Measurements from ENCODE around the gene UACA.
A peak's percentile ranks its signal among the peaks of the same experiment; 100 is the strongest.
"Not testable (repeated sequence)": the region's sequence is repeated elsewhere in the genome, so short reads cannot be mapped to it uniquely, and the experiment has no call there.

Gene UACA, protein sequence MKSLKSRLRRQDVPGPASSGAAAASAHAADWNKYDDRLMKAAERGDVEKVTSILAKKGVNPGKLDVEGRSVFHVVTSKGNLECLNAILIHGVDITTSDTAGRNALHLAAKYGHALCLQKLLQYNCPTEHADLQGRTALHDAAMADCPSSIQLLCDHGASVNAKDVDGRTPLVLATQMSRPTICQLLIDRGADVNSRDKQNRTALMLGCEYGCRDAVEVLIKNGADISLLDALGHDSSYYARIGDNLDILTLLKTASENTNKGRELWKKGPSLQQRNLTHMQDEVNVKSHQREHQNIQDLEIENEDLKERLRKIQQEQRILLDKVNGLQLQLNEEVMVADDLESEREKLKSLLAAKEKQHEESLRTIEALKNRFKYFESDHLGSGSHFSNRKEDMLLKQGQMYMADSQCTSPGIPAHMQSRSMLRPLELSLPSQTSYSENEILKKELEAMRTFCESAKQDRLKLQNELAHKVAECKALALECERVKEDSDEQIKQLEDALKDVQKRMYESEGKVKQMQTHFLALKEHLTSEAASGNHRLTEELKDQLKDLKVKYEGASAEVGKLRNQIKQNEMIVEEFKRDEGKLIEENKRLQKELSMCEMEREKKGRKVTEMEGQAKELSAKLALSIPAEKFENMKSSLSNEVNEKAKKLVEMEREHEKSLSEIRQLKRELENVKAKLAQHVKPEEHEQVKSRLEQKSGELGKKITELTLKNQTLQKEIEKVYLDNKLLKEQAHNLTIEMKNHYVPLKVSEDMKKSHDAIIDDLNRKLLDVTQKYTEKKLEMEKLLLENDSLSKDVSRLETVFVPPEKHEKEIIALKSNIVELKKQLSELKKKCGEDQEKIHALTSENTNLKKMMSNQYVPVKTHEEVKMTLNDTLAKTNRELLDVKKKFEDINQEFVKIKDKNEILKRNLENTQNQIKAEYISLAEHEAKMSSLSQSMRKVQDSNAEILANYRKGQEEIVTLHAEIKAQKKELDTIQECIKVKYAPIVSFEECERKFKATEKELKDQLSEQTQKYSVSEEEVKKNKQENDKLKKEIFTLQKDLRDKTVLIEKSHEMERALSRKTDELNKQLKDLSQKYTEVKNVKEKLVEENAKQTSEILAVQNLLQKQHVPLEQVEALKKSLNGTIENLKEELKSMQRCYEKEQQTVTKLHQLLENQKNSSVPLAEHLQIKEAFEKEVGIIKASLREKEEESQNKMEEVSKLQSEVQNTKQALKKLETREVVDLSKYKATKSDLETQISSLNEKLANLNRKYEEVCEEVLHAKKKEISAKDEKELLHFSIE (N-terminal part only)

DNA sequence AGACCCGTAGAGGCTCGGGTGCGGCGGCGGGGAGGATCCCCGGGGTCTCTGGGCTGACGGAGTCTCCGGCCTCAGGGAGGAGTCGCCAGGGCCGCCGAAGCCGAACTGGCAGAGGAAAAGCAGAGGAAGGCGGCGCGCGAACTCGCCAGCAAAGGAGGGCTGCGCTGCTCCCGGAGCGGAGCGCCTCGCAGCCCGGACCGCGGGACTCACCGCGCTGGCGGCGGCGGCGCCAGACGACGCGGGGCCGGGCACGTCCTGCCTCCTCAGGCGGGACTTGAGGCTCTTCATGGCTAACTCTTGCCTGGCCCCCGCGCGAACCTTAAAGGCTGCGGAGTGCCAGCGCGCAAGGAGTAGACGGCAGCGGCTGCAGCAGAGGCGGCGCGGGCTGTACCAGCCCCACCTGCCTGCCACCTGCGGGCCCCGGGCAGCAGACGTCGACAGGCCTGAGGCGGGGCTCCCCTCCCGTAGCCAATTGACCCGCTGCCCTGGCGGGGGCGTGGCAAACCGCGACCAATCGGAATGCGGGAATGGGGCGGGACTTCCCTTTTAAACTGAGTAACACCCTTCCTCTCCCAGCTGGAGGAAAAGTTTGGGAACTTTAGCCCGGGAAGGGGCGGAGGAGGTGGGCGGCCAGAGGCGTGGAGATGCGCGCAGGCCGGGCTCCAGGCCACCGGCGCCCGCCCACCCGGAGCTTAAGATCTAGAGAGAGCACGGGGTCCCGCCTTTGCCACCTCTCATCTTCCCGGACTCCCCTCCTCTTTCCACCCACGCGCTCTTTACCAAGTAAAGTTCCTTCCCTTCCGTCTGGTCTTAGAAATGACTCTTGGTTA lies at the start of gene UACA:
UACA (minus strand) TSS at position 439 of the 830 bp plus-strand sequence; CDS start at position 288, 151 bp downstream.
- FAIRE-seq (peak; percentile 99), DNase-seq (ENCODE audit: low spot score) (peak; percentile 99)

DNA sequence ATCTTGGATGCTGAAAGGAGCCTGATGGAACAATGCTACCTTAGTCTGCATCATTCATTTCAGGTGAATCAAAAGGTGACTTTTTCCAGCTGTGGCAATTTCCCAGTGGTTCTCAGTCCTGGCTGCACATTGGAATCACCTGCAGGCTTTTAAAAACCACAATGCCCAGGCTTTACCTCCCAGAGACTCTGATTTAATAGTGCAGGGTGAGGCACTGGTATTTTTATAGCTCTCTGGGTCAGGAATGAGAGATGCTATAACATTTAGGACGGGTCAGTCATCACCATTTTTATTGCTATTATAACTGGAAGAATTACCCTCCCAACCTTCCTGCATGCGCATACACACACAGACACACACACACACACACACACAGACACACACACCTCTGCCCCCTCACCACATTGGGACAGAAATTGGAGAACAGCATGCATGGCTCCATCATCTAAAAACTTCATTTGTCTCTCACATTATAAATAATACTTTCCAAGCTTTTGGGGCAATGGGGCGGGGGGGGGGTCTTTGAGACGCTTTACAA lies 49.5 kb upstream of the UACA start:
- no peak for DNase-seq (ENCODE audit: low spot score)
- no peak for FAIRE-seq

DNA sequence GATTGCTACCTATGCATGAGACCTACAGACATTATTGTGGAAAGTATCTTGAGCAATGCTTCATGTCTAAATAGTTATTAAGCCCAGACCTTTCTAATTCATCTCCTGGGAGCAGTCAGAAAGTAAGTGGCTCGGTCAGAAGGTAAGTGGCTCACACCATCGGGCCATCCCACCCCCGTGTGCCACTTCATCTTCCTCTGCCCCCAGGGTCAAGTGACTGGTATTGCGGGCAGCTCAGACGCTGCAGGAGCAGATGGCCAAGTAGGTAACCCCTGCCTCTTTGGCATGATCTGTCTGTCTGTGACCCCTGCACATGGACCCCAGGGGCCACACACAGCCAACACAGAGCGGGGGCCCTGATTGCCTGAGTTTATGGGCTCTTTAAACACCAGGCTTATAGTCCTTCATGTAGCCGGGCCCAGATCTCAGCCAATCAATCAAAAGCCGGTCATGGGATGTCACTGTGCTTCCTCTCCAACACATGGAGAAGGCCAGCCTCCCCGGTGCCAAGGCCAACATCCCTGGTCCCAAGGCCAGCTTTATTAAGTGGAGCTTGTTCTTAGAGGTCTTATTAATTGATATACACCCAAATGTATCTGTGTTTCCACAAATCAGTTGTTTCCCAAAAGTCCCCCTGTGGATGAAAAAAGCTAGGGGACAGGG lies 47.7 kb upstream of the UACA start:
- DNase-seq (ENCODE audit: low spot score) = no peak
- no peak for FAIRE-seq

DNA sequence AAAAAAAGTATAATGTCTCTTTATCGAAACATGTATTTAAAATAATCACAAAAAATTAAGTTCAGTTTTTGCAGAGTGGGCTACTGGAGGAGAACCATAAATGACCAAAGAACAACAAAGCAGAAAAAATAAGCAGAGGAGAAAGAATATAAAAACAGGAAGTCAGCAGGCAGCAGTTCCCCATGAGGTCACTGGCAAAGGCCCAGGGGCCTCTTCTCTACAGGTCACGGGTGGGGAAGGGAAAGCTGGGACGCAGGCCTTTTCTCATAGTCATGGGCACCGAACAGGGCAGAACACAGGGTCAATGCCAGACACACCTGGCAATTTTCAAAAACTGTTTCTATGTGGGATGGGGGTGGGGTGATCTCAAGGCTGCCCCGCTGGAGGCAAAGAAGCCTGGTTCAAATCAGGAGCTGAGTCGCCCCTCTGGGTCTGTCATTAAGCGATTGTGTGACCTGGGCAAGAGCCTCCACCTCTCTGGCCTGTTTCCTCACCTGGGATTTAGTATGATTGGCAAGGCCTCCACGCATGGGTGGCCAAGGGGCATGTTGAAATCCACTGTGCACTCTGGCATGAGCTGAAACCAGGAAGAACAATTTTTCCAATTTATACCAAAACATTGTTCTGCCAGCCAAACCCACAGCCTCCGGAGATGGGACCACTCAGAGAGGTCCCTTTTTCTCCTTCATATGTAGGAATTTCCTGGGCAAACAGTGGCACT lies 43.8 kb upstream of the UACA start:
- FAIRE-seq (no peak), DNase-seq (ENCODE audit: low spot score) (no peak)

DNA sequence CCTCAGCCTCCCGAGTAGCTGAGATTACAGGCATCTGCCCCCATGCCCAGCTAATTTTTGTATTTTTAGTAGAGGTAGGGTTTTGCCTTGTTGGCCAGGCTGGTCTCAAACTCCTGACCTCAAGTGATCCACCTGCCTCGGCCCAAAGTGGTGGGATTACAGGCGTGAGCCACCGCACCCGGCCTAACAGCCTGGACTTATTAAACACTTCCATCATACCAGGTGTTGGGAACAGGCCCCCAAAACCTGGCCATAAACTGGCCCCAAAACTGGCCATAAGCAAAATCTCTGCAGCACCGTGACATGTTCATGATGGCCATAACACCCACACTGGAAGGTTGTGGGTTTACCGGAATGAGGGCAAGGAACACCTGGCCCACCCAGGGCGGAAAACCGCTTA lies 41.0 kb upstream of the UACA start:
- FAIRE-seq; DNase-seq (ENCODE audit: low spot score): not testable (repeated sequence)

DNA sequence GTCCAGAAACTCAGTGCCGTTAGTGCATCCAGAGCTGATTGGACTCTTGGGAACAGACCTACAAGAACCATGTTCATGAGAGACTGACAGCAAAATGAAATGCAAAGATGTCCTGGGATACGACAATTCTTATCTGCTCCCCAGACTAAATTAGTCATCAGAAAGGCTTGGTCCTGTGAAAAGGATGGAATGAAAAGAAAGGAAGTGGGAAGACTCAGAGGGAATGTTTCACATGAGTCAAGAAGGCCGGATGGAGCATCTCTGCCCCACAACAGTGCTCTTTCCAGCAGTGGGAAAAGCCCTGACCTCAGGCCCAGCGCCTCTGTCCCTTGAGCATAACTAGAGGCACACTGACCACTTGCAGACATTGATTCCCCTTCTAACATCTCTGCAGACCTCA lies 39.3 kb upstream of the UACA start:
- FAIRE-seq (peak; percentile 37), DNase-seq (ENCODE audit: low spot score) (peak; percentile 77)

DNA sequence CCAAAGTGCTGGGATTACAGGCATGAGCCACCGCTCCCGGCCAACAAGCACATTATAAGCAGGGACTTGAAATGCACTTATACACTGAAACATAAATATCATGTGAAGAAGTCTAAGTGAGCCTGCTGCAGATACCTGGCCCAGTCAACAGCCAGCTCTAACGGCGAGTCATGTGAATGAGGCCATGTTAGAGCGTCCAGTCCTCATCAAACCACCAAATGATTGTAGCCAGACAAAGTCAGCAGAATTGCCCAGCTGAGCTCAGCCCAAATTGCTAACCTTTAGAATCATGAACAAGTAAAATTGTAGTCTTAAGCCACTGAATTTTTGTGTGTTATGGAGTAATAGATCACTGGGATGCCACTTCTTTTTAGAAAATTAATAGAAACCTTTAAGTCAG lies 37.8 kb upstream of the UACA start:
- no peak for DNase-seq (ENCODE audit: low spot score)
- FAIRE-seq = peak; percentile 37

DNA sequence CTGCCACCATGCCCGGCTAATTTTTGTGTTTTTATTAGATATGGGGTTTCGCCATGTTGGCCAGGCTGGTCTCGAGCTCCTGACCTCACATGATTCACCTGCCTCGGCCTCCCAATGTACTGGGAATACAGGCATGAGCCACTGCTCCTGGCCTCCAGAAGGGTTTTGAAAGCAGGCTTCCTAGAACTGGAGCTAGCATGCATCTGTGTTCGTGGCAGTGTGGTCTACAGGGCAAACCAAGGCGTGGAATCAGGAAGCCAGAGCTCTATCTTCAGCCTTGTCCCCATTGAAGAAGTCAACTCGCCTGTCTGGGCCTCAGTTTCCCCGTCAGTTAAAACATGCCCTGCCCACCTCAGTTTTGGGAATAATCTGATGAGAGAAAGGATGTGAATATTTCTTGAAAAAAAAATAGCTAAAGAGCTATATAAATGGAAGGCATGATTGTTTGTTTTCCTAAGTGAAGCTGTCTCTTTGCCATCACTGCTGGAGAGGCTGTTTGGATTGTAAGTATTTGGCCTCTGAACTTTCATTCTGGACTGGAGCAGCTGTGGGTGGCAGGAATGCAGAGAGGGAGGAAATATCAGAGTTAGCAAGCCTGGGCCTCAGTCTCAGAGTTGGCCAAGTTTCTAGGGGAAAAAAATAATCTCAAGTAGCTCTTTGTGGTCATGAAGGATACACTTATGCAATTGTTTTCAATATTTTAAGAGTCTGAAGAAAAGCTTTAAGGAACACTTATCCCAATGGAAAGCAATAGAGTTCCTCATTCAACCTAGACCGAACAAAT lies 36.5 kb upstream of the UACA start:
- FAIRE-seq (no peak), DNase-seq (ENCODE audit: low spot score) (peak; percentile 70)

DNA sequence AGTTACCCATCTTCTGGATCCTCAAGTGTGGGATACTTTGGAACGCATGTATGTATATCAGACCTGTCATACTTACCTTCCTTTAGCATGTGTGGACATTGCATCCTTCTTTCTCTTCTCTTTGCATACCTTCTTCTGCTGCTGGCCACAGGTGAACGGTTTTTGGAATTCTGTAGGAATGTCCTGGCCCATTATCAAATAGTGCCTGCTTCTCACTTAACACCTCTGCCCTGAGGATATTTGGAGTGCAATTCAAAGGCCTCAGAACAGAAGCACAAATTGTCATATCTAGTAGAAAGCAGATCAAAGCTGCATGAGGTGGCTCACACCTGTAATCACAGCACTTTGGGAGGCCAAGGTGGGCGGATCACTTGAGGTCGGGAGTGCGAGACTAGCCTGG lies 34.1 kb upstream of the UACA start:
- DNase-seq (ENCODE audit: low spot score) (no peak), FAIRE-seq (no peak)

DNA sequence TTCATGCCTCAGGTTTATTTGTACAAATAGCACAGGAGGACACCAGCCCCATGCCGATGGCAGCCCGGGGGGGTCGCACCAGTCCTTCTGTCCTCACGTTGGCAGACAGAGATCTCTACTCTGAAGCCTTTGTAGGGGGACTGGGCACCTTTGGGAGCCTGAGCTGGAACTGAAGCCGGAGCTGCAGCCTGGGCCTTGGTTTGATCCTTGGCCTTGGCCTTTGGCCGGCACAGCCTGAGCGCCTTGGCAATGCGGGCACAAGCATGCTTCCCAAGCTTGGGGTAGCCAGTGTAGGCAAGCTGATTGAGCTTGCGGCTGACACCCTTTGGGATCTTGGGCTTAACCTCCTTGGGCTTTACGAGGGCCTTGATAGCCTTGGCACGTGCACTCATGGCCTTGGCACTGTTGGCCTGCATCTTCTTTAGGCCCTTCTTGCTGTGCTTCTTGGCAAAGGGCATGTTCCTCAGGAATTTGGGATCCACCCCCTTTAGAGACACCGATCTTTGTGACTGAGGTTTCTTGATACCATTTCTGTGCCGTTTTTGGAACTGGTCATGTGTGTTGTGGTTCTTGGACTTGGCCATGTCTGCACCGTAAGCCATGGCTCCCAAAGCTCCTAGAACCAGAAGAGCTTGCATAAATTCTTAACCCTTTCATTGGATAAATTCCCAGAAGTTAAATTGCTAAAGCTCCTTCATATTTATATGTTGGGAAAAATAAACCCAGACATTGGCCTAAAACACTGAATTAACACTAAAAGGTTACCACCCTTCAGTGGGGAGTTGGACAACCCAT lies 33.4 kb upstream of the UACA start:
- FAIRE-seq = no peak
- no peak for DNase-seq (ENCODE audit: low spot score)

DNA sequence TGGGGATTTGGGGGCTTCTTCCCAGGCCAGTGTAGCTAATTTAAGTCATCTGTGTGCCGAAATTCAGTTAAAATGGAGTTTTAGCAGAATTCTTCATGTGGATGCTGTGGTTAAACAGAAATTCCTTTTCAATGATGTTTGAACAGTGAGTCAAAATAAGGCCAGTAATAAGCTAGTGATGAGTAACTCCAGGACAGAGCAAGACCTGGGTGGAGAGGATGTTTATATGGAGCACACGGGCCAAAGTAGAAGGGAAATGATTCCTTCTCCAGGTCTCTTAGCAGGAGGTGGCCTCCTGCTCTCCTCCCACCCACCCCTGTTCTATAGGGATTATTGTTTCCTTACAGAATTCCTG lies 31.9 kb upstream of the UACA start:
- peak; percentile 92 for DNase-seq (ENCODE audit: low spot score)
- FAIRE-seq = peak; percentile 35

DNA sequence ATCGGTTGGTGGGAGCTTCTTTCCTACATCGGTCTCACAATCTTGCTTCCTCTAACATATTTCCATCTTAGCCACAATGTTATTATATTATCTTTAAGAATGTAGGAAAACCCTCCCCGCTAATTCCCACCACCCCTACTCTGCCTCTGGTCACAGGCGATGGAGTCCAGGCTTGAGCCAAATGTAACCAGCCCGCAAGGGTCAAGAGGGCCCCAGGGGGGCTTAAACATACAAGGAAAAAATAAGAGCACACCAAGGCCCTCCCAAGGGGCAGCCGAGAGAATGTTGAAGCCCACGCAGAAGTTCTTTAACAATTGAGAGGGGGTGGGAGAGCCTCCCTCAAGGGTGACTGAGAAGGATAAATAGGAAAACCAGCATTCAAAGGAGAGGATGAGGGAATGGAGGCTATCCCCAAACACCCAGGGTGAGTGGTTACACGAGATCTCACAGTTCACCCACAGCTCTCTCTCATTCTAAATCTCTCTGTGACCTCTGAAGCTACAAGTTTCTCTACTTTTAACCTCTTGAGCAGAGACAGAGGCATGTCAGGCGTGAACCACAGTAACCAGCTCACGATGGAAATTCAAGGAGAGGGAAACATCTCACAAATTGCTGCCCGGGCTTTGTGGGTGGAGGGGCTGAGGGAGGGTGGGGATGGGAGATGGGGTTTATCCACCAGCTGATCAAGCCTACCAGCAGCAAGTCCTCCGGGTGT lies 31.4 kb upstream of the UACA start:
- FAIRE-seq (no peak), DNase-seq (ENCODE audit: low spot score) (no peak)

DNA sequence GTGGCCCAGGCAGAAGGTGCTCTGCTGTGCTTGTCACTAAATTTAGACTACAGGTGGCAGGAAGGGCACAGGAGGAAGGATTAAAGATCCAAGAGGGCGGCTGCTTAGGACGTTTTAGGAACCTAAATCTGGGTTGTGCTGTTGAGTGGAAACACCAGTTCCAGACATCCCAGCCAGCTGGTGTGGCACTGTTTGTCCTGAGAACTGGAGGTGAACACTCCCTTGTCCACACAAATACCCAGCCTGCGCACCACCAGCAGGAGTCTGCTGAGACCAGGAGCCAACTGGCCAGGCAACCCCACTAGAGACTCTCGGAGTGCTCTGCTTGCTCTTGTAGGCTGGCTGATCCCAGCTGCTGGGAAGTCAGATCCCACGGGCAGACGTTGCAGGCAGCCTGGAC lies 30.3 kb upstream of the UACA start:
- no peak for DNase-seq (ENCODE audit: low spot score)

DNA sequence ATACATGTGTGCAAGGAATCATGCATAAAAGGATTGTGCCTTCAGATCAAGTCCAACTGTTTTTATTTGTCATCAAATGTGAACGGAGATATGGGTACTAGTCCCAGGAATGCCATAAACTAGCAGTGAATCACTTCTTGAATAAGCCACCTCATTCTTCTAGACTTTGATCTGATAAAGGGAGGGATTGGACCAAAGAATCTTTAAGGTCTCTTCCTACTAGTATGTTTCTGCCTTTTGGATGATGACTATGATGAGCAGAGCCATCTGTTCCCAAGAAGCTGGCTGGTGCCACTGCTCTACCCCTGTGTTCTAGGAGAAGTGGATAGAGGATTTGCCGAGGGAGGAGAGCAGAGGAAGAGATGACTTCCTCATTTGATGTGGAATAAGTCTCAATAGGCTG lies 28.8 kb upstream of the UACA start:
- FAIRE-seq = no peak

More for the DNA sequence above, 30.3 kb upstream of the UACA start:
- peak; percentile 23 for FAIRE-seq

DNA sequence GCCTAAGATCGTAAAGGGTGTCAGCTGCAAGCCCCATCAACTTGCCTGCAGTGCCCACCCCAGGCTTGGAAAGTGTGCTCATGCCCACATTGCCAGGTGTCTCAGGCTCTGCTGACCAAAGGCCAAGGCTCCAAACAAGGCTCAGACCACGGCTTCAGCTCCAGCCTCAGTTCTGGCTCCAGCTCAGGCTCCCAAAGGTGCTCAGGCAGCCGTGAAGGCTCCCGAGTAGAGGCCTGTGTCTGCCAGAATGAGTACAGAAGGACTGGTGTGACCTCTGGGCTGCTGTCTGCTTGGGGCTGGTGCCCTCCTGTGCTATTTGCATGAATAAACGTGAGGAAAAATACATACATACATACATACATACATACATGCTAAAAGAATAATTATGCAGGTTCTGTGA lies 27.9 kb upstream of the UACA start:
- FAIRE-seq (no peak), DNase-seq (ENCODE audit: low spot score) (no peak)

More for the DNA sequence above, 28.8 kb upstream of the UACA start:
- no peak for DNase-seq (ENCODE audit: low spot score)

DNA sequence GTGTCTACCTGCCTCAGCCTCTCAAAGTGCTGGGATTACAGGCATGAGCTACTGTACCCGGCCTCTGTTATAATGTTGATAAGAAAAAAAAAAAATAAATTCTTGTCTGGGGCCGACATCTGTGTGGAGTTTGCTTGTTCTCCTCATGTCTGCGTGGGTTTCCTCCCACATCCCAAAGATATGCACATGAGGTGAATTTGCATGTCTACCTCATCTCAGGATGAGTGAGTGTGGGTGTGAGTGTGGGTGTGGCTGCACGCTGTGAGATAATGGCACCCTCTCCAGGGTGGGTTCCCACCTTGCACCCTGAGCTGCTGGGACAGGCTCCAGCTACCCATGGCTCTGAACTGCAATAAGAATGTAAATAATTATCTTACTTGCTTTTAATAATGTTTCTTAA lies 25.9 kb upstream of the UACA start:
- DNase-seq (ENCODE audit: low spot score) (no peak), FAIRE-seq (peak; percentile 55)
